ENCODE results near the gene CIROP. TPM values are rescaled to one million over a fixed set of nuclear protein-coding genes. Genes with fewer than 3 reads are reported as not detected.

The CIROP gene
- total RNA-seq, 1 experiment from 2014 or later: not detected

DNA sequence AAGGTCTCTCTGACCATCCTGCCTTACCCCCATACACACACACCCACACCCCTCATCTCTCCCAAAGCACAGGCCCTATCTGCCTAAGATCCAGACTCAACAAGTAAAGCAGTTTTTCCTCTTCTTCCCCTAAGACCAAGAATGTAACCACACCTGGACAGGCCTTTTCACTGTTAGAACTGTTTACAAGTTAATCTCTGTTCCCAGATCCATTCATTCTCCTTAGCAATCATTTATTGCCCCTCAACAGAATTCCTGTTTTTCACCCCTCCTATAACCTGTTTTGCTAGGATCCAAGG lies 1.9 kb upstream of the CIROP start:
- H3K4me3 ChIP-seq: no peak overlapping the region
- ChIA-PET CTCF (no interaction called here), POLR2A (ENCODE audit: unreplicated experiment) (no interaction called here)
- H3K9me3 ChIP-seq (ENCODE audit: insufficient read depth, low read depth): no peaks in the 10 kb centered on the region
- H2AFZ ChIP-seq: no peak overlapping the region
- H4K20me1 ChIP-seq (ENCODE audit: insufficient read depth): no peaks in the 10 kb centered on the region
- no peak overlapping the region for H3K27ac ChIP-seq
- H3K9me2 ChIP-seq (ENCODE audit: insufficient read depth): no peaks in the 10 kb centered on the region
- TF ChIP-seq, protein P1, sequence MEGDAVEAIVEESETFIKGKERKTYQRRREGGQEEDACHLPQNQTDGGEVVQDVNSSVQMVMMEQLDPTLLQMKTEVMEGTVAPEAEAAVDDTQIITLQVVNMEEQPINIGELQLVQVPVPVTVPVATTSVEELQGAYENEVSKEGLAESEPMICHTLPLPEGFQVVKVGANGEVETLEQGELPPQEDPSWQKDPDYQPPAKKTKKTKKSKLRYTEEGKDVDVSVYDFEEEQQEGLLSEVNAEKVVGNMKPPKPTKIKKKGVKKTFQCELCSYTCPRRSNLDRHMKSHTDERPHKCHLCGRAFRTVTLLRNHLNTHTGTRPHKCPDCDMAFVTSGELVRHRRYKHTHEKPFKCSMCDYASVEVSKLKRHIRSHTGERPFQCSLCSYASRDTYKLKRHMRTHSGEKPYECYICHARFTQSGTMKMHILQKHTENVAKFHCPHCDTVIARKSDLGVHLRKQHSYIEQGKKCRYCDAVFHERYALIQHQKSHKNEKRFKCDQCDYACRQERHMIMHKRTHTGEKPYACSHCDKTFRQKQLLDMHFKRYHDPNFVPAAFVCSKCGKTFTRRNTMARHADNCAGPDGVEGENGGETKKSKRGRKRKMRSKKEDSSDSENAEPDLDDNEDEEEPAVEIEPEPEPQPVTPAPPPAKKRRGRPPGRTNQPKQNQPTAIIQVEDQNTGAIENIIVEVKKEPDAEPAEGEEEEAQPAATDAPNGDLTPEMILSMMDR (conservative IDR thresholded peaks at IDR 0.05): no peak
- TF ChIP-seq EZH2 (IDR thresholded peaks at IDR 0.05; ENCODE audit: low read depth): no peak
- H3K36me3 ChIP-seq (ENCODE audit: low read depth): no peaks in the 10 kb centered on the region
- H3K79me2 ChIP-seq (ENCODE audit: low read depth): no peaks in the 10 kb centered on the region
- intact Hi-C loops (cut with micrococcal nuclease; ENCODE audit: unreplicated experiment): no loop called here
- H3K4me2 ChIP-seq: no peak overlapping the region
- no peak for DNase-seq
- no TSS peak for BruUV-seq (replicated peaks)
- H3K27me3 ChIP-seq (ENCODE audit: insufficient read depth, low read depth): no peaks in the 10 kb centered on the region
- no peaks in the 10 kb centered on the region for H3F3A ChIP-seq (ENCODE audit: insufficient read depth, low read depth)
- H3K4me1 ChIP-seq (replicated peaks; ENCODE audit: insufficient read depth): no peaks in the 10 kb centered on the region

DNA sequence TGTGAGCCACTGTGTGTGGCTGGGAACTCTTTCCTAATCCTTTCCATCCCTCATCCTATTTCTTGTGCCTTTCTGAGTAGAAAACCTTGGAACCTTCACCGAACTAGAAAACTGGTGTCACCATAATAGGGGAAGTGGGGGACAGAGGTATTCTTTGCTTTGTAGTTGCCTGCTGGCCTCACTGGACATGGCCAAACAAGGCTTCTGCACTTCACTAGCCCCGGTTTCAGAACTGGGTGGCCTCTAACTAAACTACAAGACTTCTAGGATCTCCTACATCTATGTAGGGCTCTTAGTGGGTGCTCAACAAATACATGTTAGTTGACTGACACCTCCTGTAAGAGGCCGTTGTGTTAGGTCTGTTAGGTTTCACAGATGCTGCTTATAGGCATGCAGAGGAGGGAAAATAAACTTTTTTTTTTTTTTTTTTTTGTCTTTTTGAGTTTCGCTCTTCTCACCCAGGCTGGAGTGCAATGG lies 597 bp upstream of the CIROP start:
- no peaks in the 10 kb centered on the region for H3K79me2 ChIP-seq (ENCODE audit: low read depth)
- H3K27me3 ChIP-seq (ENCODE audit: insufficient read depth, low read depth): no peaks in the 10 kb centered on the region
- no peaks in the 10 kb centered on the region for H3F3A ChIP-seq (ENCODE audit: insufficient read depth, low read depth)
- H3K4me3 ChIP-seq: no peak overlapping the region
- no peaks in the 10 kb centered on the region for H3K4me1 ChIP-seq (replicated peaks; ENCODE audit: insufficient read depth)
- intact Hi-C loops (cut with micrococcal nuclease; ENCODE audit: unreplicated experiment): no loop called here
- H3K4me2 ChIP-seq: no peak overlapping the region
- H3K36me3 ChIP-seq (ENCODE audit: low read depth): no peaks in the 10 kb centered on the region
- no peaks in the 10 kb centered on the region for H4K20me1 ChIP-seq (ENCODE audit: insufficient read depth)
- no peaks in the 10 kb centered on the region for H3K9me3 ChIP-seq (ENCODE audit: insufficient read depth, low read depth)
- H3K27ac ChIP-seq: no peak overlapping the region
- no peak for DNase-seq
- TF ChIP-seq, protein P1 (conservative IDR thresholded peaks at IDR 0.05): no peak
- TF ChIP-seq EZH2 (IDR thresholded peaks at IDR 0.05; ENCODE audit: low read depth): no peak
- no peak overlapping the region for H2AFZ ChIP-seq
- H3K9me2 ChIP-seq (ENCODE audit: insufficient read depth): no peaks in the 10 kb centered on the region
- ChIA-PET CTCF (no interaction called here), POLR2A (ENCODE audit: unreplicated experiment) (no interaction called here)
- BruUV-seq (replicated peaks): no TSS peak

DNA sequence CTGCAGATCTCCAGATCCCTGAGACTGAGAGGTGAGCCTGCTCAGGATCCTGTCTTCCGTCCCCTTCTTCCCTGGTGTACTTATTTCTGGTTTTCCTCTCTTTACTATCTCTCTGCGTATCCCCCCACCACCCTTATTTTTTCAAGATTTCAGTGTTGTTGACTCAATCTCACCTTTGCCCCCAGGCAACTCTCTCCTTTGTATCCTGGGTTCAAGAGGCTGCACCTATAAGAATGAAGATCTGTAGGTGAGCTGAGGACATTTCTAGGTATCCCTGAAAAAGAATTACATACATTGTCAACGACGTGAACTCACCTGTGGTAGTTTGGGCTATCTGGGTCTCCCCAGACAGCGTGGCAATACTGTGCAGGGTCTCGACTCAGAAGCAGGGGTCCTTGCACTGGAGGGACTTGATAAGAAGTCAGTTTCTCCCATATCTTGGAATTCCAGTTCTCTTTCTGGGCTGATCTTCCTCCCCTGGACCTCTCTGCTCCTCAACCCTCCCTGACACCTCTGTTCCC lies 659 bp downstream of the CIROP start:
- Histone ChIP-seq H3K36me3 (ENCODE audit: low read depth) (no peaks in the 10 kb centered on the region), H3K9me3 (ENCODE audit: insufficient read depth, low read depth) (no peaks in the 10 kb centered on the region), H3K27me3 (ENCODE audit: insufficient read depth, low read depth) (no peaks in the 10 kb centered on the region), H3F3A (ENCODE audit: insufficient read depth, low read depth) (no peaks in the 10 kb centered on the region; the same call in 1 of the 2 replicates), H3K79me2 (ENCODE audit: low read depth) (0 out of 2 replicates have a peak, but pooled peaks cover under 1% of the 10 kb centered on the region), H4K20me1 (ENCODE audit: insufficient read depth) (no peaks in the 10 kb centered on the region; the same call in 1 of the 2 replicates), H3K4me2 (no peak overlapping the region), H3K4me1 (replicated peaks; ENCODE audit: insufficient read depth) (no peaks in the 10 kb centered on the region), H3K27ac (no peak overlapping the region), H3K4me3 (no peak overlapping the region), H3K9me2 (ENCODE audit: insufficient read depth) (no peaks in the 10 kb centered on the region), H2AFZ (no peak overlapping the region)
- CTCF ChIA-PET: no interaction called here
- intact Hi-C loops (cut with micrococcal nuclease; ENCODE audit: unreplicated experiment): no loop called here
- no peak for DNase-seq
- BruUV-seq (replicated peaks): no TSS peak
- POLR2A ChIA-PET (ENCODE audit: unreplicated experiment): interaction anchor here (0.6 kb wide), 1 partner anchor 763 kb away, joined by 4 read pairs; no protein-coding TSS in a partner anchor
- TF ChIP-seq, protein P1 (conservative IDR thresholded peaks at IDR 0.05): no peak
- no peak for TF ChIP-seq EZH2 (IDR thresholded peaks at IDR 0.05; ENCODE audit: low read depth)
